CD14-positive monocyte (primary cell): Measurements from ENCODE around the gene MEOX2. TPM values are rescaled to one million over a fixed set of nuclear protein-coding genes. Genes with fewer than 3 reads are reported as not detected.

ENCODE experiments used
- DNase-seq, 3 donors: peaks; one replicate each; pipeline ENCODE4 v3.0.0-alpha.2; 2011 to 2022
- H2AFZ ChIP-seq: 2 replicates; pipeline ENCODE4 v1.6.0; 2012; ENCODE audit warnings: mild to moderate bottlenecking, low read depth, low read length, inconsistent platforms; ENCODE audit not compliant: insufficient read depth, poor library complexity, severe bottlenecking
- H3K27ac ChIP-seq, 2 donors: 1 replicate in 1 of 2; 2 replicates in 1 of 2; pipeline ENCODE4 v1.5.1; 2012 to 2013; ENCODE audit warnings: low read length in 2 of 2, control low read depth in 1 of 2, inconsistent platforms in 1 of 2, low read depth in 1 of 2, mild to moderate bottlenecking in 1 of 2
- H3K27me3 ChIP-seq, 2 donors: one replicate each; pipeline versions ENCODE4 v1.6.0 to v1.6.1; 2011 to 2013; ENCODE audit warnings: low read length in 2 of 2; ENCODE audit not compliant: control insufficient read depth in 2 of 2, insufficient read depth in 2 of 2
- H3K36me3 ChIP-seq, 2 donors: replicated peaks in 1 of 2; 1 replicate in 1 of 2; 2 replicates in 1 of 2; pipeline versions ENCODE4 v1.5.1 to v1.6.1; 2012 to 2013; ENCODE audit warnings: low read length in 2 of 2, control low read depth in 1 of 2, inconsistent platforms in 1 of 2, mild to moderate bottlenecking in 1 of 2; ENCODE audit not compliant: insufficient read depth in 2 of 2, control insufficient read depth in 1 of 2
- H3K4me1 ChIP-seq, 2 donors: 1 replicate in 1 of 2; 2 replicates in 1 of 2; pipeline versions ENCODE4 v1.5.1 to v1.6.1; 2012 to 2013; ENCODE audit warnings: low read length in 2 of 2, control low read depth in 1 of 2, inconsistent platforms in 1 of 2, mild to moderate bottlenecking in 1 of 2, moderate library complexity in 1 of 2; ENCODE audit not compliant: insufficient read depth in 2 of 2, control insufficient read depth in 1 of 2
- H3K4me2 ChIP-seq: replicated peaks from 2 replicates; pipeline ENCODE3; 2012; ENCODE audit warnings: low read length, moderate library complexity, mild to moderate bottlenecking; ENCODE audit not compliant: poor library complexity, severe bottlenecking; ENCODE audit errors: extremely low read depth
- H3K4me3 ChIP-seq, 3 experiments: fragments of 200-600 bp in 1 of 3; sonication (generic) in 1 of 3; replicated peaks in 1 of 3; 1 replicate in 2 of 3; 2 replicates in 1 of 3; pipeline ENCODE4 v1.5.1; 2011 to 2013; ENCODE audit warnings: low read length in 3 of 3, mild to moderate bottlenecking in 3 of 3, control low read depth in 2 of 3, low read depth in 2 of 3, inconsistent platforms in 1 of 3, moderate library complexity in 1 of 3
- H3K79me2 ChIP-seq: 2 replicates; pipeline ENCODE4 v1.6.0; 2012; ENCODE audit warnings: mild to moderate bottlenecking, control low read depth, inconsistent platforms, low read length, moderate library complexity; ENCODE audit not compliant: insufficient read depth
- H3K9ac ChIP-seq: 2 replicates; pipeline ENCODE4 v1.6.0; 2017; ENCODE audit warnings: low read length, mild to moderate bottlenecking; ENCODE audit not compliant: insufficient read depth, poor library complexity, severe bottlenecking
- H3K9me3 ChIP-seq, 2 donors: replicated peaks in 1 of 2; 1 replicate in 1 of 2; 2 replicates in 1 of 2; pipeline versions ENCODE4 v1.5.1 to v1.6.1; 2012 to 2013; ENCODE audit warnings: low read length in 2 of 2, control low read depth in 1 of 2; ENCODE audit not compliant: control insufficient read depth in 1 of 2, insufficient read depth in 1 of 2
- H4K20me1 ChIP-seq: 2 replicates; pipeline ENCODE4 v1.6.0; 2012; ENCODE audit warnings: mild to moderate bottlenecking, low read length, control low read depth, moderate library complexity; ENCODE audit not compliant: insufficient read depth
- H3K27ac Mint-ChIP-seq, 7 donors: one replicate each; pipeline ENCODE4 v1.8.0; 2020; ENCODE audit warnings: mild to moderate bottlenecking in 7 of 7, mixed read lengths in 7 of 7, moderate library complexity in 6 of 7, inconsistent platforms in 2 of 7
- H3K27me3 Mint-ChIP-seq, 3 donors: one replicate each; pipeline ENCODE4 v1.8.0; 2021 to 2022; ENCODE audit warnings: low read depth in 3 of 3, mild to moderate bottlenecking in 3 of 3, mixed read lengths in 3 of 3, moderate library complexity in 3 of 3, inconsistent platforms in 1 of 3
- H3K36me3 Mint-ChIP-seq, 2 donors: one replicate each; pipeline ENCODE4 v1.8.0; 2020; ENCODE audit warnings: mixed read lengths in 2 of 2, inconsistent platforms in 1 of 2, mild to moderate bottlenecking in 1 of 2
- H3K4me1 Mint-ChIP-seq: one replicate; pipeline ENCODE4 v1.8.0; 2020; ENCODE audit warnings: mild to moderate bottlenecking, mixed read lengths
- H3K4me3 Mint-ChIP-seq, 2 donors: one replicate each; pipeline ENCODE4 v1.8.0; 2020; ENCODE audit warnings: mild to moderate bottlenecking in 2 of 2, mixed read lengths in 2 of 2, moderate library complexity in 1 of 2
- H3K9me3 Mint-ChIP-seq, 7 donors: one replicate each; pipeline ENCODE4 v1.8.0; 2020 to 2022; ENCODE audit warnings: mixed read lengths in 7 of 7, mild to moderate bottlenecking in 6 of 7, moderate library complexity in 6 of 7, inconsistent platforms in 2 of 7
- WGBS: methylation state at CpG from one replicate; pipeline ENCODE4 v1.1.5; 2013; ENCODE audit warnings: missing lambda C conversion rate; ENCODE audit not compliant: insufficient coverage; 5-methylcytosine and 5-hydroxymethylcytosine counted together
- intact Hi-C, 2 donors: fragments of 100-400 bp; cut with micrococcal nuclease; formaldehyde crosslinking; loops; one replicate each; pipeline versions ENCODE4 v1.15.0 to v1.15.1; 2023
- polyA plus RNA-seq, 3 donors: library from polyadenylated mRNA; depleted of rRNA in 1 of 3; unstranded in 2 of 3; stranded (reverse) in 1 of 3; fragments of 300-500 nt in 2 of 3; fragments of >200 nt in 1 of 3; fragmentation: Illumina TruSeq in 2 of 3; gene quantifications; 1 replicate in 2 of 3; 2 replicates in 1 of 3; pipeline ENCODE4 v1.2.3, GENCODE V29; 2012 to 2021
- TF ChIP-seq, protein P1 (sequence below): fragments of 200-600 bp; IDR thresholded peaks from one replicate; pipeline ENCODE4 v1.8.0; 2022; ENCODE audit warnings: antibody characterized with exemption, mild to moderate bottlenecking

The MEOX2 gene
- polyA plus RNA-seq, 3 donors: not detected

DNA sequence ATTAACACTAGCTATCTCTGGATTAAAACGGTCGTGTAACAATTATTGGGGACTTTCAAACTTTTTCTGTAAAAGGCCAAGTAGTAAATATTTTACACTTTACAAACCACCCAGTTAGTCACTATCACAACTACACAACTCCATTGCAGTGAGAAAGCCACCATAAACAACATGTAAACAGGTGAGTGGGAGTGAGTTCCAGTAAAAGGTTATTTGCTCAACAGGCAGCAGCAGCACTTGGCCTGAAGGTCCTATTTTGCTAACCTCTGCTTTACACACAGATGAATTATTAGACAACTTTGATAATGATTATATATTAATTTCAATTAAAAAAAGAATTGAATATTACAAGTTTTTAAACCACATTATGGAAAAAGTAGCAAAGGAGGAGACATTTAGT lies 108.9 kb downstream of the MEOX2 start:
- H3K27ac Mint-ChIP-seq: no peak overlapping the region
- intact Hi-C loops: no loop called here

DNA sequence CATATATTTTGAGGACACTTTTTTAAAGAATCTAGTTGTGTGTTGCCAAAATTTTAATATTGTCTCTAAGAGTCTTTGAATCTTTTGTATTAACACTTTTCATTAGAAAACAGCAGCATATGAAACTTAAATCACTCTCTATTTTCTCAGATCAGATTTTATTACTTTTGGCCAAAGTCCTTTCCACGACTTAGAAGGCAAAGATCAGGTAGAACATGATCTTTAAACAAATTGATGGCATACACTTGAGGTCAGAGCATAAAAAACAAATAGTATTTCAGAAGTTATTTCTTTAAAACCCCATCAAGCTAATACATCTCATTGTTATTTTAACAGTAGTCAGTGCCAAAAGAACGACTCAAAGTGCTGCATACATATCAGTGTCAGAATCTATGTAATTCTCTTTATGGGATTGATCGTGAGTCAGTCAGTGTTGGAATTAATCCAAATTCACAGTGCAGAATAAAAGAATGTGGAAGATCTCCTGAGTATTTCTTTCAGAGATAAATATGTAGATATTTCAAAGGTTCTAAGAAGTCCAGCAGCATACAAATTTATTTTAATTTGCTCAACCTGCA lies 115.1 kb downstream of the MEOX2 start:
- Mint-ChIP-seq H3K9me3 (peaks cover 0 to 11% (median 2%) of the 10 kb centered on the region in 7 donors), H3K4me3 (no peak overlapping the region), H3K4me1 (no peaks in the 10 kb centered on the region), H3K27ac (no peak overlapping the region), H3K36me3 (no peaks in the 10 kb centered on the region), H3K27me3 (no peaks in the 10 kb centered on the region)
- TF ChIP-seq, protein P1, sequence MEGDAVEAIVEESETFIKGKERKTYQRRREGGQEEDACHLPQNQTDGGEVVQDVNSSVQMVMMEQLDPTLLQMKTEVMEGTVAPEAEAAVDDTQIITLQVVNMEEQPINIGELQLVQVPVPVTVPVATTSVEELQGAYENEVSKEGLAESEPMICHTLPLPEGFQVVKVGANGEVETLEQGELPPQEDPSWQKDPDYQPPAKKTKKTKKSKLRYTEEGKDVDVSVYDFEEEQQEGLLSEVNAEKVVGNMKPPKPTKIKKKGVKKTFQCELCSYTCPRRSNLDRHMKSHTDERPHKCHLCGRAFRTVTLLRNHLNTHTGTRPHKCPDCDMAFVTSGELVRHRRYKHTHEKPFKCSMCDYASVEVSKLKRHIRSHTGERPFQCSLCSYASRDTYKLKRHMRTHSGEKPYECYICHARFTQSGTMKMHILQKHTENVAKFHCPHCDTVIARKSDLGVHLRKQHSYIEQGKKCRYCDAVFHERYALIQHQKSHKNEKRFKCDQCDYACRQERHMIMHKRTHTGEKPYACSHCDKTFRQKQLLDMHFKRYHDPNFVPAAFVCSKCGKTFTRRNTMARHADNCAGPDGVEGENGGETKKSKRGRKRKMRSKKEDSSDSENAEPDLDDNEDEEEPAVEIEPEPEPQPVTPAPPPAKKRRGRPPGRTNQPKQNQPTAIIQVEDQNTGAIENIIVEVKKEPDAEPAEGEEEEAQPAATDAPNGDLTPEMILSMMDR: no peak
- DNase-seq: no peak
- H3K9ac ChIP-seq: no peak overlapping the region
- H3K27ac ChIP-seq: no peak overlapping the region
- H3K4me3 ChIP-seq: no peak overlapping the region
- 100% methylated on average over 1 of the region's 3 CpGs for WGBS
- no peaks in the 10 kb centered on the region for H3K27me3 ChIP-seq
- intact Hi-C loops: no loop called here
- H2AFZ ChIP-seq: no peak overlapping the region
- H3K4me2 ChIP-seq: no peak overlapping the region
- H3K36me3 ChIP-seq: no peaks in the 10 kb centered on the region
- no peaks in the 10 kb centered on the region for H3K4me1 ChIP-seq
- H3K79me2 ChIP-seq: no peaks in the 10 kb centered on the region
- H4K20me1 ChIP-seq: no peaks in the 10 kb centered on the region
- peaks cover 0 to 3% of the 10 kb centered on the region in 2 donors for H3K9me3 ChIP-seq

More for the DNA sequence above, 108.9 kb downstream of the MEOX2 start:
- no peak overlapping the region for H3K4me3 Mint-ChIP-seq
- H3K4me1 Mint-ChIP-seq: no peaks in the 10 kb centered on the region
- H3K27me3 Mint-ChIP-seq: no peaks in the 10 kb centered on the region
- H3K9me3 Mint-ChIP-seq: peaks cover 0 to 14% (median 5%) of the 10 kb centered on the region in 7 donors
- no peaks in the 10 kb centered on the region for H3K36me3 Mint-ChIP-seq
- Histone ChIP-seq H3K79me2 (no peaks in the 10 kb centered on the region), H3K4me2 (no peak overlapping the region), H3K36me3 (no peaks in the 10 kb centered on the region), H3K4me1 (no peaks in the 10 kb centered on the region), H3K4me3 (no peak overlapping the region), H2AFZ (no peak overlapping the region), H3K9me3 (peaks cover 0 to 6% of the 10 kb centered on the region in 2 donors), H3K27ac (no peak overlapping the region), H3K9ac (no peak overlapping the region), H4K20me1 (no peaks in the 10 kb centered on the region), H3K27me3 (no peaks in the 10 kb centered on the region)
- no peak for DNase-seq
- TF ChIP-seq, protein P1: no peak
- WGBS: no CpG with 5 or more reads among the region's 2 CpGs
